ENCODE results near the gene BABAM2. TPM values are rescaled to one million over a fixed set of nuclear protein-coding genes. Genes with fewer than 3 reads are reported as not detected.
"Not testable (repeated sequence)": the region's sequence is repeated elsewhere in the genome, so short reads cannot be mapped to it uniquely, and the experiment has no call there.

Gene BABAM2
- total RNA-seq, 1 donor from 2014 or later = 43.5 TPM

DNA sequence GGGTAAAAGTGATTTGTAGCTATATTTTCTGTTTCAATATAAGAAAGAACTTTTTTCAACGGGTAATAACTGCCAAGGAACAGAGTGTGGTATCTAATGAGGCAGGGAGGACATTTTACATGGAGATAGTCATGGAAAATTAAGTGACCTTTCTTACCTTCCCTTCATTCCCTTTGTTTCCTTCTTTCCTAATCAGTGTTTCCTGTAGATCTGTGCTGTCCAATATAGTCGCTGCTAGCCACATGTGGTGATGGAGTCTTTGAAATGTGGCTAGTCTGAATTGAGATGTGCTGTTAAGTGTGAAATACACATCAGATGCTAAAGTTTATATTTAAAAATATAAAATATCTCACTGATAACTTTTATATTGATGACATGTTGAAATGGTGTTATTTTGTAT is 81.8 kb downstream of the BABAM2 start:
- no peak for DNase-seq (ENCODE audit: low spot score in 2 of 2, unreplicated experiment in 2 of 2)
- no peak overlapping the region for H3K4me3 Mint-ChIP-seq
- H3K27ac Mint-ChIP-seq = no peak overlapping the region
- TF ChIP-seq, protein P1, sequence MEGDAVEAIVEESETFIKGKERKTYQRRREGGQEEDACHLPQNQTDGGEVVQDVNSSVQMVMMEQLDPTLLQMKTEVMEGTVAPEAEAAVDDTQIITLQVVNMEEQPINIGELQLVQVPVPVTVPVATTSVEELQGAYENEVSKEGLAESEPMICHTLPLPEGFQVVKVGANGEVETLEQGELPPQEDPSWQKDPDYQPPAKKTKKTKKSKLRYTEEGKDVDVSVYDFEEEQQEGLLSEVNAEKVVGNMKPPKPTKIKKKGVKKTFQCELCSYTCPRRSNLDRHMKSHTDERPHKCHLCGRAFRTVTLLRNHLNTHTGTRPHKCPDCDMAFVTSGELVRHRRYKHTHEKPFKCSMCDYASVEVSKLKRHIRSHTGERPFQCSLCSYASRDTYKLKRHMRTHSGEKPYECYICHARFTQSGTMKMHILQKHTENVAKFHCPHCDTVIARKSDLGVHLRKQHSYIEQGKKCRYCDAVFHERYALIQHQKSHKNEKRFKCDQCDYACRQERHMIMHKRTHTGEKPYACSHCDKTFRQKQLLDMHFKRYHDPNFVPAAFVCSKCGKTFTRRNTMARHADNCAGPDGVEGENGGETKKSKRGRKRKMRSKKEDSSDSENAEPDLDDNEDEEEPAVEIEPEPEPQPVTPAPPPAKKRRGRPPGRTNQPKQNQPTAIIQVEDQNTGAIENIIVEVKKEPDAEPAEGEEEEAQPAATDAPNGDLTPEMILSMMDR (IDR thresholded peaks at IDR 0.05; ENCODE audit: unreplicated experiment) = no peak
- H3K9me3 Mint-ChIP-seq = peaks cover 16% of the 10 kb centered on the region
- peaks cover 17% of the 10 kb centered on the region for H3K36me3 Mint-ChIP-seq
- no peaks in the 10 kb centered on the region for H3K27me3 Mint-ChIP-seq (ENCODE audit: low read depth)
- H3K4me1 Mint-ChIP-seq = peaks cover 3% of the 10 kb centered on the region

DNA sequence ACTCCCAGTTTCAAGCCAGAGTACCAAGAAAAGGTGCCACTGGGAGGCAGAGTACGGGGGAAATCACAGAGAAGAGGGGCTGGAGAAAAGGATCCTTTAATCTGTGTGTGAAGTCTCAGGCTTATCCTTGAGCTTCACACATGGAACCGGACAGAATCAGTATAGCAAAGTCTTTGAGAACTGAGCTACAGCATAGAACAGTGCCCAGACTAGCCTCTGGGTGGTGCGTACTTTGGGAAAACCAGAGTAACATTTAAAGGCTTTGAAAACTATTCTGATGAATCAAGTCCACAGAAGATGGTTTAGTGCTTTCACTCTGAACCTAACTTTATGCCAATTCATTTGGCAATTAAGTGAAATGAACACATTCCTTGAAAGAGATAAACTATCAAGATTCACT is 83.1 kb downstream of the BABAM2 start:
- TF ChIP-seq, protein P1 (IDR thresholded peaks at IDR 0.05; ENCODE audit: unreplicated experiment) = no peak
- Mint-ChIP-seq H3K36me3 (peaks cover 10% of the 10 kb centered on the region), H3K4me1 (peaks cover 2% of the 10 kb centered on the region), H3K27me3 (ENCODE audit: low read depth) (no peaks in the 10 kb centered on the region), H3K4me3 (no peak overlapping the region), H3K27ac (no peak overlapping the region), H3K9me3 (peaks cover 10% of the 10 kb centered on the region)
- no peak for DNase-seq (ENCODE audit: low spot score in 2 of 2, unreplicated experiment in 2 of 2)

DNA sequence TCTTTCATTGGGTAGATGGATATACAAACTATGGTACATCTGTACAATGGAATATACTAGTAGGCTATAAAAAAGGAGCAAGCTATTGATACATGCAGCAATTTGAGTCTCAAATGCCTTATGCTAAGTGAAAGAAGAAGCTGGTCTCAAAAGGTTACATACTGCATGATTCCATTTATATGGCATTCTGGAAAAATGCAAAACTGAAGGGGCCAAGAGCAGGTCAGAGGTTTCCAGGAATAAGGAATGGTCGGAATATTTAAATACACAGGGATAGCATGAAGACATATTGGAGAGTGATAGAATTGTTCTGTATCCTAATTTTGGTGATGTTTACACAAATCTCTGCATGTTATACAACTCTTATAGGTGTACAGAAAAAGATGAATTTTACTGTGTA is 85.8 kb downstream of the BABAM2 start:
- Mint-ChIP-seq H3K9me3 (no peaks in the 10 kb centered on the region), H3K27ac (no peak overlapping the region), H3K4me3 (no peak overlapping the region), H3K36me3 (no peaks in the 10 kb centered on the region), H3K4me1 (peaks cover 6% of the 10 kb centered on the region), H3K27me3 (ENCODE audit: low read depth) (no peaks in the 10 kb centered on the region)
- TF ChIP-seq, protein P1 (IDR thresholded peaks at IDR 0.05; ENCODE audit: unreplicated experiment) = no peak
- DNase-seq (ENCODE audit: low spot score in 2 of 2, unreplicated experiment in 2 of 2) = no peak

DNA sequence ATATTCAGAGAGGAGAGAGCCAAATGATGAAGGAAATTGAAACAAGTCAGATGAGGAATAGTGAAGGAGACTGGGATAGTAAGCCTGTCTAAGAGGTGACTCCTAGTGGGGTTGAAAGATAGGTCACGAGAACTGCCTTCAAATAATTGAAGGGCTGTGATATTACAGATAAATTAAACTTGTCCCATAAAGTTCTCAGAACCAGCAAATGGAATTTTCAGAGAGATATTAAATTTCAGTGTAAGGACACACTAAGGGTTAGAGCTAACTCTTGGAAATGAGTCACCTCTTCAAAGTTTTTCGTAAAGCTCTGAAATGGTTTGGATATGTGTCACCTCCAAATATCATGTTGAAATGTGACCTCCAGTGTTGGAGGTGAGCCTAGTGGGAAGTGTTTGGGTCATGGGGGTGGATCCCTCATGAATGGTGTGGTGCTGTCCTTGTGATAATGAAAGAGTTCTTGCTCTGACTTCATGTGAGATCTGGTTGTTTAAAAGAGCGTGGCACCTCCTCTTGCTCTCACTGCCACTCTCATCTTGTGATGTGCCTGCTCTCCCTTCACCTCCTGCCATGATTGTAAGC is 87.3 kb downstream of the BABAM2 start:
- H3K27me3 Mint-ChIP-seq (ENCODE audit: low read depth) = no peaks in the 10 kb centered on the region
- peaks cover 4% of the 10 kb centered on the region for H3K4me1 Mint-ChIP-seq
- no peak overlapping the region for H3K27ac Mint-ChIP-seq
- TF ChIP-seq, protein P1 (IDR thresholded peaks at IDR 0.05; ENCODE audit: unreplicated experiment) = no peak
- H3K36me3 Mint-ChIP-seq = peaks cover 3% of the 10 kb centered on the region
- H3K4me3 Mint-ChIP-seq = no peak overlapping the region
- DNase-seq (ENCODE audit: low spot score in 2 of 2, unreplicated experiment in 2 of 2) = no peak
- peaks cover under 1% of the 10 kb centered on the region for H3K9me3 Mint-ChIP-seq

DNA sequence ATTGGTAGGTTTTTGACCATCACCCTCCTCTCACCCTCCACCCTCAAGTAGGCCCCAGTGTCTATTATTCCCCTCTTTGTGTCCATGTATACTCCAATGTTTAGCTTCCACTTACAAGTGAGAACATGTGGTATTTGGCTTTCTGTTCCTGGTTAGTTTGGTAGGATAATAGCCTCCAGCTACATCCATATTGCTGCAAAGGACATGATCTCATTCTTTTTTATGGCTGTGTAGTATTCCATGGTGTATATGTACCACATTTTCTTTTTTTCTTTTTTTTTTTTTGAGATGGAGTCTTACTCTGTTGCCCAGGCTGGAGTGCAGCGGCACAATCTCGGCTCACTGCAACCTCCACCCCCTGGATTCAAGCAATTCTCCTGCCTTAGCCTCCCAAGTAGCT is 88.2 kb downstream of the BABAM2 start:
- not testable (repeated sequence) for DNase-seq (ENCODE audit: low spot score in 2 of 2, unreplicated experiment in 2 of 2); H3K4me3 Mint-ChIP-seq; H3K27me3 Mint-ChIP-seq (ENCODE audit: low read depth); H3K4me1 Mint-ChIP-seq; H3K27ac Mint-ChIP-seq; H3K9me3 Mint-ChIP-seq; H3K36me3 Mint-ChIP-seq

DNA sequence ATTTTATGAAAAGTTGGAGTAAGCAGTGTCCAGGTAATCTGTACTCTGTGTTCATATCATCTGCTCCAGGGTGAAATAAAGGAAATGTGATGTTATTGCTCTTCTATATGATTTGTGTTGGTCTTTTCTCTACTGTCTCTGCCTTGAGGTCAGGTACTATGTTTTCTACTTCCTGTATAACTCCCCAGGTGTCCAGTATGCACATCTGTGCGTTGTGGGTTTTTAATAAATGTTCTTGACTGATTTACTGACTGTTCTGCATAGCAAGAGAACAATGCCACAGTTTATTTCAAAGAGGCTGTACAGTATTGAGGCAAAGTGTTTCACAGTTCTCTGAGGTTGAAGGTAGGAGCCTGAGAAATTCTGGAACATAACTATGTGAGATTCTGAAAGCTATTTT is 89.7 kb downstream of the BABAM2 start:
- Mint-ChIP-seq H3K4me1 (peaks cover 4% of the 10 kb centered on the region), H3K9me3 (peaks cover 11% of the 10 kb centered on the region), H3K27ac (no peak overlapping the region), H3K4me3 (no peak overlapping the region), H3K27me3 (ENCODE audit: low read depth) (no peaks in the 10 kb centered on the region), H3K36me3 (peaks cover 6% of the 10 kb centered on the region)
- TF ChIP-seq, protein P1 (IDR thresholded peaks at IDR 0.05; ENCODE audit: unreplicated experiment) = no peak
- no peak for DNase-seq (ENCODE audit: low spot score in 2 of 2, unreplicated experiment in 2 of 2)

All from mesothelial cell of epicardium (in vitro differentiated cells).